HCT116 (cell line): ENCODE results near the gene BMX.

Experiments
- EZH2 ChIP-seq: fragments of 200-600 bp; sonication (generic); IDR thresholded peaks from 2 replicates; pipeline ENCODE4 v1.6.1; 2017; ENCODE audit warnings: antibody characterized with exemption, mixed run types
- POLR2A ChIP-seq: IDR thresholded peaks from 2 replicates; pipeline ENCODE4 v1.7.0; 2011; ENCODE audit warnings: borderline replicate concordance; ENCODE audit not compliant: insufficient read depth, insufficient read length; ENCODE audit errors: extremely low read depth
- YY1 ChIP-seq: IDR thresholded peaks from 2 replicates; pipeline ENCODE4 v1.6.1; 2011; ENCODE audit warnings: low read length, low read depth, moderate library complexity, mild to moderate bottlenecking; ENCODE audit not compliant: insufficient replicate concordance; ENCODE audit errors: extremely low read depth
- TF ChIP-seq, protein P1 (sequence below), 3 experiments: fragments of 200-600 bp in 1 of 3; sonication (generic) in 1 of 3; IDR thresholded peaks in 2 of 3; conservative IDR thresholded peaks in 1 of 3; 2 replicates each; pipeline ENCODE4 v1.5.1; 2012 to 2017; ENCODE audit warnings: low read depth in 2 of 3, low read length in 2 of 3, antibody characterized with exemption in 1 of 3, borderline replicate concordance in 1 of 3, control low read depth in 1 of 3, mild to moderate bottlenecking in 1 of 3, mixed read lengths in 1 of 3, mixed run types in 1 of 3, moderate library complexity in 1 of 3; ENCODE audit not compliant: insufficient read depth in 1 of 3
- TF ChIP-seq, protein P2 (sequence below): IDR thresholded peaks from 2 replicates; pipeline ENCODE4 v1.6.1; 2012

DNA sequence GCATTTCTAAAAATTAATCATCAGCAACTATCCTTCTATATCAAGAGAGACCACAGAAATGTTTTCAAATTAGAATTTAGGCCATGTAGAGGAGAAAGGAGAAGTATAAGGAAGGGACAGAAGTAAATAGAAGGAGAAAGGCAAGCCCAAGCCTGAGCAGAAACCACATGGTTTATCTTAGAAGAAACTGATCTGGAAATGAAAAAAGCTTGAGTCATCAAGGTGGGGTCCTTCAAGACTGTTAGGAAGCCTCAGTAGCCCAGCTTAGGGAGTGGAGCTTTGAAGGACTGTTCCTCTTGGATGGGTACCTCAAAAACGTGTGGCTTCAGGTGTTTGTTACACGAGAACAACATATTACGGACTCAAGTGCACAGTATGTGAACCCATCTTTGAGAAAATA lies 4.5 kb downstream of the BMX start:
- TF ChIP-seq, protein P1, sequence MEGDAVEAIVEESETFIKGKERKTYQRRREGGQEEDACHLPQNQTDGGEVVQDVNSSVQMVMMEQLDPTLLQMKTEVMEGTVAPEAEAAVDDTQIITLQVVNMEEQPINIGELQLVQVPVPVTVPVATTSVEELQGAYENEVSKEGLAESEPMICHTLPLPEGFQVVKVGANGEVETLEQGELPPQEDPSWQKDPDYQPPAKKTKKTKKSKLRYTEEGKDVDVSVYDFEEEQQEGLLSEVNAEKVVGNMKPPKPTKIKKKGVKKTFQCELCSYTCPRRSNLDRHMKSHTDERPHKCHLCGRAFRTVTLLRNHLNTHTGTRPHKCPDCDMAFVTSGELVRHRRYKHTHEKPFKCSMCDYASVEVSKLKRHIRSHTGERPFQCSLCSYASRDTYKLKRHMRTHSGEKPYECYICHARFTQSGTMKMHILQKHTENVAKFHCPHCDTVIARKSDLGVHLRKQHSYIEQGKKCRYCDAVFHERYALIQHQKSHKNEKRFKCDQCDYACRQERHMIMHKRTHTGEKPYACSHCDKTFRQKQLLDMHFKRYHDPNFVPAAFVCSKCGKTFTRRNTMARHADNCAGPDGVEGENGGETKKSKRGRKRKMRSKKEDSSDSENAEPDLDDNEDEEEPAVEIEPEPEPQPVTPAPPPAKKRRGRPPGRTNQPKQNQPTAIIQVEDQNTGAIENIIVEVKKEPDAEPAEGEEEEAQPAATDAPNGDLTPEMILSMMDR (IDR thresholded peaks at IDR 0.05 in 2 of 3, conservative IDR thresholded peaks at IDR 0.05 in 1 of 3; ENCODE audit: borderline replicate concordance in 1 of 3, insufficient read depth in 1 of 3, low read depth in 2 of 3, low read length in 2 of 3) = no peak
- TF ChIP-seq, protein P2, sequence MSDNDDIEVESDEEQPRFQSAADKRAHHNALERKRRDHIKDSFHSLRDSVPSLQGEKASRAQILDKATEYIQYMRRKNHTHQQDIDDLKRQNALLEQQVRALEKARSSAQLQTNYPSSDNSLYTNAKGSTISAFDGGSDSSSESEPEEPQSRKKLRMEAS = no peak
- TF ChIP-seq EZH2 = no peak
- no peak for TF ChIP-seq POLR2A
- no peak for TF ChIP-seq YY1
